ENCODE data around the gene KCNH1. TPM values are rescaled to one million over a fixed set of nuclear protein-coding genes. Genes with fewer than 3 reads are reported as not detected.
"Not testable (repeated sequence)": the region's sequence is repeated elsewhere in the genome, so short reads cannot be mapped to it uniquely, and the experiment has no call there.

KCNH1 gene
- total RNA-seq, 1 donor from 2014 or later: 0.10 TPM

DNA sequence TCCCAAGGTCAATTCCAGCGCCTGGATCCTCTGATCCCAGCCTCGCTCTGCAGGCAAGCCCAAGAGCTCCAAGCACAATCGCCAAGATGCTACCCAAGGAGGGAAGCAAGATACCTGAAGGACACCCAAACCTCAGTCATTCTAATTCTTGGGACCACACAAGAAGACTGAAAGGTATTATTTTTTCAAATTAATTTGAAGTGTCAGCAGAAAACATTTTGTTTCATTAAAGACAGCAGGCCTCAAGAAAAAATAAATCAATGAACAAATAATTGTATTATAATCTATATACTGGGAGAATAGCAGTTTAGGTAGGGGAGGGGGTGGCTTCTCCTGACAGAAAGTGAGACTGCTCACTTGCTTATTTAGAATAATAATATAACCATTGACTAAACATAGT is 457.4 kb downstream of the KCNH1 start:
- no peaks in the 10 kb centered on the region for H3K4me1 Mint-ChIP-seq (ENCODE audit: unreplicated experiment)
- H3K4me3 Mint-ChIP-seq (ENCODE audit: unreplicated experiment): no peak overlapping the region
- TF ChIP-seq, protein P1, sequence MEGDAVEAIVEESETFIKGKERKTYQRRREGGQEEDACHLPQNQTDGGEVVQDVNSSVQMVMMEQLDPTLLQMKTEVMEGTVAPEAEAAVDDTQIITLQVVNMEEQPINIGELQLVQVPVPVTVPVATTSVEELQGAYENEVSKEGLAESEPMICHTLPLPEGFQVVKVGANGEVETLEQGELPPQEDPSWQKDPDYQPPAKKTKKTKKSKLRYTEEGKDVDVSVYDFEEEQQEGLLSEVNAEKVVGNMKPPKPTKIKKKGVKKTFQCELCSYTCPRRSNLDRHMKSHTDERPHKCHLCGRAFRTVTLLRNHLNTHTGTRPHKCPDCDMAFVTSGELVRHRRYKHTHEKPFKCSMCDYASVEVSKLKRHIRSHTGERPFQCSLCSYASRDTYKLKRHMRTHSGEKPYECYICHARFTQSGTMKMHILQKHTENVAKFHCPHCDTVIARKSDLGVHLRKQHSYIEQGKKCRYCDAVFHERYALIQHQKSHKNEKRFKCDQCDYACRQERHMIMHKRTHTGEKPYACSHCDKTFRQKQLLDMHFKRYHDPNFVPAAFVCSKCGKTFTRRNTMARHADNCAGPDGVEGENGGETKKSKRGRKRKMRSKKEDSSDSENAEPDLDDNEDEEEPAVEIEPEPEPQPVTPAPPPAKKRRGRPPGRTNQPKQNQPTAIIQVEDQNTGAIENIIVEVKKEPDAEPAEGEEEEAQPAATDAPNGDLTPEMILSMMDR (IDR thresholded peaks at IDR 0.05; ENCODE audit: unreplicated experiment): no peak
- no peaks in the 10 kb centered on the region for H3K36me3 Mint-ChIP-seq (ENCODE audit: low read depth, unreplicated experiment)
- no peak for DNase-seq (ENCODE audit: low spot score)
- no peaks in the 10 kb centered on the region for H3K9me3 Mint-ChIP-seq (ENCODE audit: unreplicated experiment)
- H3K27me3 Mint-ChIP-seq (ENCODE audit: unreplicated experiment): no peaks in the 10 kb centered on the region
- H3K27ac Mint-ChIP-seq (ENCODE audit: unreplicated experiment): no peak overlapping the region

DNA sequence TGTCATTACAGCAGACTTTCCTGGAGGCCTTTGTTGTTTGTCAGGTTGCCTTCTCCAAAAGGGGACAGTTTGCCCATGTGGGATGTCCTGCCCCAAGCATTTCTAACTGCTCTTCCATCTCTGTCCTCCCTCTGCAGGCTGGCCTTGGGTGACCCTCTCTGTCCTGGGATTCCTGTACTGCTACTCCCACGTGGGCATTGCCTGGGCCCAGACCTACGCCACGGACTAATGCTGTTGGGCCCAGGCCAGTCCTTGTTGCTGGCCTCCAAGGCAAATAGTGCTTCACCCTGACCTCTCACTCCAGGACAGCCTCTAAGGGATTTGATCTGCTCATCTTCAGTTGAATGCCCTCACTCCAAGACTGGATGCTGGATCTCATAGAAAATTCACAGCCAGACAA is 459.8 kb downstream of the KCNH1 start:
- TF ChIP-seq, protein P1 (IDR thresholded peaks at IDR 0.05; ENCODE audit: unreplicated experiment): no peak
- H3K9me3 Mint-ChIP-seq (ENCODE audit: unreplicated experiment): no peaks in the 10 kb centered on the region

DNA sequence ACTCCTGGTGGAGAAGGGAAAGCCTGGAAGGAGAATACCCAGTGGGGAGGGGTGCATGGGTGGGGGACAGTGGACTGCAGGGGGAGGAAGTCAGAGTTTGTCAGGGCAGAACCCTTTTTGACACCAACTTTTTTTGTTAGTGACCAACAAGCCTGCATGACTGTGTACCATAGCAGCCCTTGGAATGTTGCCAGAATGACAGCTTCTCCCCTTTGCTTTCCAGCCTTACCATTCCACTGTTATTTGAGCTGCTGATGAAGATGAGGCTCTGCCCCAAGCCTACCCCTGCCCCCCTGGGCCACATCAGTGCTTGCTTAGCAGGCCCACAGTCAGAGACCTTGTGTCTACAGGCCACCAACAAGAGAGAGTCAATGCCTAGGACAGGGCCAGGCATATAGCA is 464.0 kb downstream of the KCNH1 start:
- no peaks in the 10 kb centered on the region for H3K36me3 Mint-ChIP-seq (ENCODE audit: low read depth, unreplicated experiment)
- H3K27ac Mint-ChIP-seq (ENCODE audit: unreplicated experiment): no peak overlapping the region
- TF ChIP-seq, protein P1 (IDR thresholded peaks at IDR 0.05; ENCODE audit: unreplicated experiment): no peak
- DNase-seq (ENCODE audit: low spot score): no peak
- H3K27me3 Mint-ChIP-seq (ENCODE audit: unreplicated experiment): no peaks in the 10 kb centered on the region
- no peak overlapping the region for H3K4me3 Mint-ChIP-seq (ENCODE audit: unreplicated experiment)
- no peaks in the 10 kb centered on the region for H3K4me1 Mint-ChIP-seq (ENCODE audit: unreplicated experiment)
- H3K9me3 Mint-ChIP-seq (ENCODE audit: unreplicated experiment): no peaks in the 10 kb centered on the region

More for the DNA sequence above, 459.8 kb downstream of the KCNH1 start:
- Mint-ChIP-seq H3K4me3 (ENCODE audit: unreplicated experiment) (no peak overlapping the region), H3K36me3 (ENCODE audit: low read depth, unreplicated experiment) (no peaks in the 10 kb centered on the region), H3K27me3 (ENCODE audit: unreplicated experiment) (no peaks in the 10 kb centered on the region), H3K27ac (ENCODE audit: unreplicated experiment) (no peak overlapping the region), H3K4me1 (ENCODE audit: unreplicated experiment) (no peaks in the 10 kb centered on the region)
- DNase-seq (ENCODE audit: low spot score): no peak

DNA sequence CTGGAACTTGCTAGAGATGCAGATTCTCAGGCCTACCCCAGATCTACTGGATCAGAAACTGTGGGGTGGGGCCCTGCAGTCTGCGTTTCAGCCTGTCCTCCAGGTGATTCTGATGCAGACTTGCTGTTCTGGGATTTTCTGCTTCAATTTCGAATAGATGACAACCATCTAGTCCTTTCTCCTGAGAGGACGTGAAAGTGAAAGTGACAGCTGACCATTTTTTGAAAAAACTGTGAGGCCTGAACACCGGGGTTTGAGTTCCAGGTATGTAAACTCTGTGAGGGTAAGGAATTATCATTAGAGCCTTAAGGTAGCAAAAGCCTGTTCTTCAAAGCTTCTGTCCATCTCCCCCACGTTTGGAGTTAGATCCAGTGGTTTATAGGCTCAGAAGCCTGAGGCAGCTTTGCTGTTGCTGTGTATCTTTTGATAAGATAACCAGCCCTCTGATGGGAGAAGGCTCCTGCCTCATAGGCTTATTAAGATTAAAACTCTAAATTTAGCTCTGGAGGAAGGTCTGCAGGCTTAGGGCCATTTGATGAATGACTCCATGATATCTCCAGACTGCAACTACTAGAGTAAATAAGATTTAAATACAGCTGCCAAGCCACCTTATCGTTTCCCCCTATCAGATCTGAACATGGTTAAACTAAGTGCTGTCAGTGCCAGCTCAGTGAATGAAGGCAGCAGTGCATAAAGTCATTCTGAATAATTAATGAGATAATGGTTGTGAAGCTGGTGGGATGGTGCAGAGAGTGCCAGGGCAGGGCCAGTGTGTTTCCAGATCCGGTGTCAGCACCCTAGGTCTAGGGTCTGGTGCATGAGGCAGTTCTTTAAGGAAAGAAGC is 470.0 kb downstream of the KCNH1 start:
- Mint-ChIP-seq H3K9me3 (ENCODE audit: unreplicated experiment) (no peaks in the 10 kb centered on the region), H3K36me3 (ENCODE audit: low read depth, unreplicated experiment) (no peaks in the 10 kb centered on the region), H3K4me1 (ENCODE audit: unreplicated experiment) (no peaks in the 10 kb centered on the region), H3K4me3 (ENCODE audit: unreplicated experiment) (no peak overlapping the region), H3K27me3 (ENCODE audit: unreplicated experiment) (peaks cover 2% of the 10 kb centered on the region), H3K27ac (ENCODE audit: unreplicated experiment) (no peak overlapping the region)
- TF ChIP-seq, protein P1 (IDR thresholded peaks at IDR 0.05; ENCODE audit: unreplicated experiment): no peak
- no peak for DNase-seq (ENCODE audit: low spot score)

DNA sequence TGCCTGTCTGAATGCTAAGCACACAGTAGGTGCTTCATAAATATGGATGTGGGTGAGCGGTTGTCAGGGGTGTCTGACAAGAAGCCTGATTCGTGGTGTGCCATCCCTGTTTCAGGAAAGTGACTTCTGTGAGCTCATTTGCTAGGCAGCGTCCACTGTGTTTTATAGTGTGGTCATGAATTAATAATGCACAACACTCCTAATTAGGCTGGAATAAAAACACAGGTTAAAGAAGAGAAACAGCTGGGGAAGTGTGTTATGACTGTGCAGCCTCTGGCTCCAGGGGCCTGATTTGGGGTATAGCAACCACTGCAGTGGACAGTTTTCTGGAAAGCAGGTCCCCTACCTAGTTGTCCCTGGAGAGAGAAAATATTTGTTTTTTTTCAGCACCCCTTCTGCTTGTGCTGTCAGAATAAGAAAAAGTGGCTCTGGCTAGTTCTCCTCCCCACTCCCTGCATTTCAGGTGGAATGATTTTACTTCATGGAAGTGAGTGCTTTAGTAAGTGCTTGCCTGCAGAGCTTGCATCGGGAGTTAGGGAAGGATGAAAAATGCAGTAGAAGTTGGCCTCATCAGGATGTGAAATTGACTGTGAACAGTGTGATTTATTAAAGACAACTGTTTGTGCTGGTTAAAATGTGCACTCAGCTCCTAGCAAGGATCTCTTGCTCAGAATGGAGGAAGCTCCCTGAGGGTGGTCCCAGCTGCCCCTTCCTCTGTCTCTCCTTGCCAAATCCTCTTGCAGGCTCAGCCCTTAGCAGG is 471.5 kb downstream of the KCNH1 start:
- Mint-ChIP-seq H3K4me1 (ENCODE audit: unreplicated experiment) (no peaks in the 10 kb centered on the region), H3K36me3 (ENCODE audit: low read depth, unreplicated experiment) (no peaks in the 10 kb centered on the region), H3K27ac (ENCODE audit: unreplicated experiment) (no peak overlapping the region), H3K27me3 (ENCODE audit: unreplicated experiment) (peaks cover 2% of the 10 kb centered on the region), H3K4me3 (ENCODE audit: unreplicated experiment) (no peak overlapping the region), H3K9me3 (ENCODE audit: unreplicated experiment) (no peaks in the 10 kb centered on the region)
- no peak for DNase-seq (ENCODE audit: low spot score)
- TF ChIP-seq, protein P1 (IDR thresholded peaks at IDR 0.05; ENCODE audit: unreplicated experiment): no peak

DNA sequence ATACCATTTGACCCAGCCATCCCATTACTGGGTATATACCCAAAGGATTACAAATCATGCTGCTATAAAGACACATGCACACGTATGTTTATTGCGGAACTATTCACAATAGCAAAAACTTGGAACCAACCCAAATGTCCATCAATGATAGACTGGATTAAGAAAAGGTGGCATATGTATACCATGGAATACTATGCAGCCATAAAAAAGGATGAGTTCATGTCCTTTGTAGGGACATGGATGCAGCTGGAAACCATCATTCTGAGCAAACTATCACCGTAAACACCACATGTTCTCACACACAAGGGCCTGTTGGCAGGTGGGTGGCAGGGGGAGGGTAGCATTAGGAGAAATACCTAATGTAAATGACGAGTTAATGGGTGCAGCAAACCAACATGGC is 472.4 kb downstream of the KCNH1 start:
- H3K36me3 Mint-ChIP-seq (ENCODE audit: low read depth, unreplicated experiment); H3K27ac Mint-ChIP-seq (ENCODE audit: unreplicated experiment); H3K4me1 Mint-ChIP-seq (ENCODE audit: unreplicated experiment); DNase-seq (ENCODE audit: low spot score); H3K4me3 Mint-ChIP-seq (ENCODE audit: unreplicated experiment); H3K9me3 Mint-ChIP-seq (ENCODE audit: unreplicated experiment); H3K27me3 Mint-ChIP-seq (ENCODE audit: unreplicated experiment): not testable (repeated sequence)

All from endothelial cell (in vitro differentiated cells).